SK-N-MC (cell line): ENCODE measurements around the gene TESK1.

Experiments
- DNase-seq: peaks from one replicate; pipeline ENCODE4 v3.0.0-alpha.2; 2011; ENCODE audit warnings: low read depth, low spot score
- H3K27ac ChIP-seq: fragments of 200-600 bp; sonication (generic); 2 replicates; pipeline ENCODE4 v1.5.1; 2016; ENCODE audit warnings: mixed run types
- H3K36me3 ChIP-seq: fragments of 200-600 bp; sonication (generic); 2 replicates; pipeline ENCODE4 v1.6.1; 2017; ENCODE audit warnings: antibody characterized with exemption, low read length, mixed read lengths; ENCODE audit not compliant: insufficient read depth
- H3K4me3 ChIP-seq: fragments of 200-600 bp; sonication (generic); 2 replicates; pipeline ENCODE4 v1.5.1; 2016
- H3K9ac ChIP-seq: fragments of 200-600 bp; sonication (generic); 2 replicates; pipeline ENCODE4 v1.8.0; 2017; ENCODE audit warnings: mixed run types, mixed read lengths; ENCODE audit not compliant: insufficient read length
- H3K9me3 ChIP-seq: fragments of 200-600 bp; sonication (generic); 2 replicates; pipeline ENCODE4 v1.6.1; 2017; ENCODE audit warnings: low read depth, mild to moderate bottlenecking, antibody characterized with exemption, low read length, moderate library complexity, mixed read lengths
- EZH2 ChIP-seq: fragments of 200-600 bp; sonication (generic); IDR thresholded peaks from one replicate; pipeline ENCODE4 v1.6.1; 2017; ENCODE audit warnings: antibody characterized with exemption
- FOXP2 ChIP-seq: optimal IDR thresholded peaks from 2 replicates; pipeline ENCODE3; 2011; ENCODE audit warnings: mild to moderate bottlenecking, moderate library complexity; ENCODE audit not compliant: insufficient read depth; ENCODE audit errors: extremely low read length, control extremely low read depth
- POLR2AphosphoS5 ChIP-seq: IDR thresholded peaks from 2 replicates; pipeline ENCODE4 v1.6.1; 2012; ENCODE audit warnings: mild to moderate bottlenecking, low read depth, low read length, borderline replicate concordance

Gene TESK1

DNA sequence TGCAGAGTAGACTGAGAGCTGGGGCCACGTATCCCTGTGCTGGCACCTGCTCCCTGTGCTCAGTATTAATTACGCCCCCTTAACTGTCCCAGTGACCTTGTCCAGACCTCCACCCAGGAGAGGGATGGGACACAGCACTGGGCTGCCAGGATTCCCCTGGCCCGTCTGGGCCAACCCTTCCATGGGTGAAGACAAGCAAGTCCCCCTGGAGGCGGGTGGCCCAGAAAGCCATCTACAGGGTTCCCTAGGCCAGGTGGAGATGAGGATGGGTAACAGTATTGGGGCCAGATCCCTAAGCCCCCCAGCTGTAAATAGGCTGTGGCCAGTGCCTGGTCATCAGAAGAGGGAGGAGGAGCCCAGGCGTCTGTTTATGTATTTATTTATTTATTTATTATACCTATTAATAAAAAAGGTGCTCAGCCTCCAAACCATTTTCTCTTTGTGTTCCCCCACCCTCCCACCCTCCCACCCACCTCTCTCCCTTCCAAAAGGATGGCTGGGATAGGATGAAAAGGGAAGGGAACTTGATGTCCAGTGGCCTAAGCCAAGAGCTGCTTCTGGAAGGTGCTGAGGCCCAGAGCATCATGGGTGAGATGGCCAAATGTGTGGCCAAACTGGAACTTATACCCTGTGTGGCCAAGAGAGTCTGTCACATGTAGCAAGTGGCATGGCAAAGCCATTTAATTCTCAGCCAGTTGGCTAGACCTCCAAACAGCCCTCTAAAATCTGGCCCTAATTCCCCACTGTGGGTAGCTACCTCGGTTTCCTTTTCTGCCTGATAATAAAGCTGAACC is 43.4 kb upstream of the TESK1 start:
- Histone ChIP-seq H3K36me3 (no peaks in the 10 kb centered on the region; the same call in 1 of the 2 replicates), H3K4me3 (no peak overlapping the region), H3K9ac (no peak overlapping the region), H3K9me3 (no peaks in the 10 kb centered on the region), H3K27ac (no peak overlapping the region)
- DNase-seq, result no peak
- no peak for TF ChIP-seq EZH2
- no peak for TF ChIP-seq POLR2AphosphoS5
- no peak for TF ChIP-seq FOXP2

DNA sequence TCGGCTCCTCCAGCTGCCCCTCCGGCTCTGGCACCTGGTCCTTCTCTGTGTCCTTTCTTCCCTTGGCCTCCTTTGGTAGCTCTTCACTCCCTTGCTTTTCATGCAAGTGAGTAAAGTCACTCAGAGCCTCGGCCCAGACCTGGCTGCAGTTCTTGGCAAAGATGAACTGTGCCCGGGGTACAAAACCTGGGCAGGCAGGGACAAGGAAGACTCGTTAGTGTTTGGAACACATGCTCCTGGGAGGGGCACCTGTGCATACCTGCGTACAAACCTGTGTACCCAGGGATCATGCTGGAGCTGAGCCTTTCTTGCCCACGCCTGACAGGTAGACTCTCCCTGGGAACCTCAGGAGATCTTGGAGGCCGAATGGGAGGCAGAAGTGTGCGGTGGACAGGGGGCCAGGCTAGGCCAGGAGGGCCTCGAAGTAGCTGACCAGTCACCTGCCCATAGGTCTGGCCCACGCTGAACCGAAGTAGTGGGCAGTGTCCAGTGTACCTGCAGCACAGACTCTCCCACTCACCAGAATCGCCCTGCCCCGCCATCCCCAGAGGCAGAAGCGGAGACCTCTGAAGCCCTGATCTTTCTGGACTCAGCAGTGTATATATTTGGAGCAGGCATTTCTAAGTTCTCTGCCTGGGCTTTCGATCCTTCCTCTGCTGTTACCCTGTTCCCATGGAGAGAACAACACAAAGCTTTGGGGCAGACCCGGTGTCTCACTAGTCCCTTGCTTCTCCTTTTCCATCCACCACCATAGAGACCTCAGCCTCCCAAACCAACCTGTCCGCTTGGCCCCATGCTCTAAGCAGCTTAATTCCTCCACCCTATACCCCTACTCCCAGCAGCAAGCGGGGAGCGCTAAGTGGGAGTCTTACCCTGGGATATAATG is 41.9 kb upstream of the TESK1 start:
- DNase-seq, result no peak
- TF ChIP-seq POLR2AphosphoS5, result no peak
- no peak for TF ChIP-seq FOXP2
- no peak for TF ChIP-seq EZH2
- no peak overlapping the region for H3K4me3 ChIP-seq
- no peak overlapping the region for H3K9ac ChIP-seq
- no peaks in the 10 kb centered on the region; the same call in 1 of the 2 replicates for H3K36me3 ChIP-seq
- H3K9me3 ChIP-seq, result no peaks in the 10 kb centered on the region
- H3K27ac ChIP-seq, result no peak overlapping the region

- Histone ChIP-seq H3K4me3 (no peak overlapping the region), H3K9ac (no peak overlapping the region)
Observed at GRCh38 chr9:35563791-35564197, 41.3 kb upstream of the TESK1 start.

GRCh38 chr9:35564658-35565061 is 40.4 kb upstream of the TESK1 start:
- no peak for DNase-seq
- Histone ChIP-seq H3K9ac (no peak overlapping the region), H3K4me3 (no peak overlapping the region), H3K27ac (no peak overlapping the region), H3K36me3 (no peaks in the 10 kb centered on the region), H3K9me3 (no peaks in the 10 kb centered on the region)
- no peak for TF ChIP-seq EZH2
- no peak for TF ChIP-seq FOXP2
- TF ChIP-seq POLR2AphosphoS5, result no peak

More at GRCh38 chr9:35563791-35564197, 41.3 kb upstream of the TESK1 start:
- no peaks in the 10 kb centered on the region for H3K9me3 ChIP-seq
- H3K36me3 ChIP-seq, result no peaks in the 10 kb centered on the region; the same call in 1 of the 2 replicates
- TF ChIP-seq FOXP2 (no peak), POLR2AphosphoS5 (no peak), EZH2 (no peak)
- no peak for DNase-seq
- H3K27ac ChIP-seq, result no peak overlapping the region

- no peak overlapping the region for H3K27ac ChIP-seq
Observed at GRCh38 chr9:35566417-35566816, 38.6 kb upstream of the TESK1 start.

DNA sequence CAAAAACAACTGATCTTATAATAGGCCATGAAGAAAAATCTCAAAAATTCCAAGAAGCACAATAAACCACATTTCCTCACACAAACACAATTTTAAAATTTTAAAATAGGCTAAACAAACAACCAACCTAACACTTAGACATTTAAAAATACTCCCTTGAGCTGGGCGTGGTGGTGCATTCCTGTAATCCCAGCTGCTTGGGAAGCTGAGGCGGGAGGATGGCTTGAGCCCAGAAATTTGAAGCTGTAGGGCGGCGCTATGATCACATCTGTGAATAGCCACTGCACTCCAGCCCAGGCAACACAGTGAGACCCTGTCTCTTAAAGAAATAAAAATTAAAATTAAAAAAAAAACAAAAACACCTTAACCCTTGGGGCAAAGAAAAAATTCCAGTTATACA is 36.9 kb upstream of the TESK1 start:
- DNase-seq, result no peak
- H3K9me3 ChIP-seq, result no peaks in the 10 kb centered on the region
- no peak overlapping the region for H3K27ac ChIP-seq
- no peak overlapping the region for H3K9ac ChIP-seq
- no peaks in the 10 kb centered on the region for H3K36me3 ChIP-seq
- no peak overlapping the region for H3K4me3 ChIP-seq
- no peak for TF ChIP-seq POLR2AphosphoS5

More at GRCh38 chr9:35566417-35566816, 38.6 kb upstream of the TESK1 start:
- Histone ChIP-seq H3K9ac (no peak overlapping the region), H3K9me3 (no peaks in the 10 kb centered on the region), H3K36me3 (no peaks in the 10 kb centered on the region), H3K4me3 (no peak overlapping the region)
- DNase-seq, result no peak
- TF ChIP-seq EZH2 (no peak), POLR2AphosphoS5 (no peak), FOXP2 (no peak)

DNA sequence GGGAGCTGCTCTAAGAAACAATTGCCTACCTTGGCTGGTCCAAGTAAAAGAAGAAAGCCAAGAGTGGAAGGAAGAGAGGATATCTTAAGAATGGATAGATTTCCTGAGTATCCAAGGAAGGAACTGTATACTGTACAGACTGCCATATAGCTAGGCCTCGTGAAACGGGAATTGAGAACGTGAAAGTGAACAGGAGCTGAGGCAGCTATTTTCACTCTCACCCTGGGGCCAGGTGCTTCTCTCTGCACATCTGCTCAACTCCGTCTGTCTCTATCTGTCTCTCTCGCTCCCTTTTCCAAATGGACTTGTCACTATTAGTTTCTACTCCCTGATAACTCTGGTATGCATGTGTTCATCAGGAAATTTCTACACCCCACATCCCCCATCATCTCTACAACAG is 35.9 kb upstream of the TESK1 start:
- DNase-seq, result no peak
- Histone ChIP-seq H3K9ac (no peak overlapping the region), H3K4me3 (no peak overlapping the region), H3K36me3 (no peaks in the 10 kb centered on the region), H3K9me3 (no peaks in the 10 kb centered on the region), H3K27ac (no peak overlapping the region)
- TF ChIP-seq POLR2AphosphoS5 (no peak), EZH2 (no peak), FOXP2 (no peak)

DNA sequence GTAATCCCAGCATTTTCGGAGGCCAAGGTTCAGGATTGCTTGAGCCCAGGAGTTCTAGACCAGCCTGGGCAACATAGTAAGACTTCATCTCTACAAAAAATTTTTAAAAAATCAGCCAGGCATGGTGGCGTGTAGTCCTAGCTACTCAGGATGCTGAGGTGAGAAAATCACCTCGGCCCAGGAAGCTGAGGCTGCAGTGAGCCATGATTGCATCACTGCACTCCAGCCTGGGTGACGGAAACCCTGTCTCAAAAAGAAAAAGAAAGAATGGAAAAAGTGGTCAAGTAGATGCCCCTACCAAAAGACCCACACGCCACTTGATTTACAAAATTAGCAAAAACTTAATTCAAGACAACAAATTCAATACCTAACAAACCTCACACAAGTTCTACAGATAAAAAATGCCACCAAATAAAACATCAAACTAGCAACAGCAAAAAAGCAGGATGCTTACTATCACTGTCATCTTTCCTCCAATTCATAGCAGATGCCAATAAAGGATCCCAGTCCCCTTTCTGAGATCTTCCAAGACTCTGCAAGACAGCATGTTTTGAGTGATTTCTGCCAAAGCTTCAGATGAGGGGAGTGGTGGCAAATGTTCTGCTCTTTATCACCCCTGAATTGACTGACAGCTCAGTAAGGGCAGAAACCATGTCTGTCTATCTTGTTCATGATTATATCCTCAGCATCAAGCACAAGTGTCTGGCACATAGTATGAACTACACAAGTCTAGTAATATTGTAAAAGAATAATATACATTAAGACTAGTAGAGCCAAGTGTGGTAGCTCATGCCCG is 34.2 kb upstream of the TESK1 start:
- no peak for DNase-seq
- TF ChIP-seq POLR2AphosphoS5 (no peak), EZH2 (no peak), FOXP2 (no peak)

More for the DNA sequence above, 34.2 kb upstream of the TESK1 start:
- H3K4me3 ChIP-seq, result no peak overlapping the region
- H3K27ac ChIP-seq, result no peak overlapping the region
- H3K9me3 ChIP-seq, result no peaks in the 10 kb centered on the region
- H3K9ac ChIP-seq, result no peak overlapping the region
- H3K36me3 ChIP-seq, result no peaks in the 10 kb centered on the region
